Fibroblast of mammary gland (primary cell): ENCODE measurements around the gene FAM124B.

Source experiments
- DNase-seq: peaks from one replicate; pipeline ENCODE4 v3.0.0-alpha.2; 2010; ENCODE audit warnings: low read depth
- H3K4me3 ChIP-seq: 2 replicates; pipeline ENCODE4 v1.5.1; 2011; ENCODE audit warnings: low read depth, mild to moderate bottlenecking, low read length, moderate library complexity; ENCODE audit not compliant: control insufficient read depth
- TF ChIP-seq, protein P1 (sequence below): conservative IDR thresholded peaks from 2 replicates; pipeline ENCODE4 v1.5.1; 2011; ENCODE audit warnings: low read depth, low read length, inconsistent platforms; ENCODE audit not compliant: control insufficient read depth, insufficient read depth

The FAM124B gene

DNA sequence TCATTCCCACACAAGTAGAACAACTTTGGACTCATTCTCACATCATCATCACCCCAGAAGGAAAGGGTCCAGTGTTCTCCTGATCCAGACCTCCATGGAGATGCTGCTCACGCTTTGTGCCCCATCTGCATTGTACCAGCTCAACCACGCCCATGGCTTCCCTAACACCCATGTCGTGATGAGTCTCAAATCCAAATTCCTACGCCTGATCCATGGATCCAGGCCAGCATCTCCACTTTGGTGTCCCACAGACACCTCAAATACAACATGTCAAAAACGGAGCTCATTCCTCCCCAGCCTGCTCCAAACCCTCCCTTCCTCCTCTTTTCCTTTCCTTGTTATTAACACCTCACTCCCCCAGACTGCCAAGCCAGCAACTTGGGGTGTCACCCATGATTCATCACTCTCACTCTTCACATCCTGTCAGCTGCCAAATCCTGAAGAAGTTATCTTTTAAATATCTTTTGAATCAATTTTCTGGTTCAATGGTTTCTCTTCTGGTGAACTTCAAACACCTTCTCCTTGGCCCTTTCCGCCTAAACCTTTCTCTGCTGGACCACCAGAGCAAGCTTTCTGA is 30.2 kb upstream of the FAM124B start:
- no peak overlapping the region for H3K4me3 ChIP-seq
- TF ChIP-seq, protein P1, sequence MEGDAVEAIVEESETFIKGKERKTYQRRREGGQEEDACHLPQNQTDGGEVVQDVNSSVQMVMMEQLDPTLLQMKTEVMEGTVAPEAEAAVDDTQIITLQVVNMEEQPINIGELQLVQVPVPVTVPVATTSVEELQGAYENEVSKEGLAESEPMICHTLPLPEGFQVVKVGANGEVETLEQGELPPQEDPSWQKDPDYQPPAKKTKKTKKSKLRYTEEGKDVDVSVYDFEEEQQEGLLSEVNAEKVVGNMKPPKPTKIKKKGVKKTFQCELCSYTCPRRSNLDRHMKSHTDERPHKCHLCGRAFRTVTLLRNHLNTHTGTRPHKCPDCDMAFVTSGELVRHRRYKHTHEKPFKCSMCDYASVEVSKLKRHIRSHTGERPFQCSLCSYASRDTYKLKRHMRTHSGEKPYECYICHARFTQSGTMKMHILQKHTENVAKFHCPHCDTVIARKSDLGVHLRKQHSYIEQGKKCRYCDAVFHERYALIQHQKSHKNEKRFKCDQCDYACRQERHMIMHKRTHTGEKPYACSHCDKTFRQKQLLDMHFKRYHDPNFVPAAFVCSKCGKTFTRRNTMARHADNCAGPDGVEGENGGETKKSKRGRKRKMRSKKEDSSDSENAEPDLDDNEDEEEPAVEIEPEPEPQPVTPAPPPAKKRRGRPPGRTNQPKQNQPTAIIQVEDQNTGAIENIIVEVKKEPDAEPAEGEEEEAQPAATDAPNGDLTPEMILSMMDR = no peak
- no peak for DNase-seq

DNA sequence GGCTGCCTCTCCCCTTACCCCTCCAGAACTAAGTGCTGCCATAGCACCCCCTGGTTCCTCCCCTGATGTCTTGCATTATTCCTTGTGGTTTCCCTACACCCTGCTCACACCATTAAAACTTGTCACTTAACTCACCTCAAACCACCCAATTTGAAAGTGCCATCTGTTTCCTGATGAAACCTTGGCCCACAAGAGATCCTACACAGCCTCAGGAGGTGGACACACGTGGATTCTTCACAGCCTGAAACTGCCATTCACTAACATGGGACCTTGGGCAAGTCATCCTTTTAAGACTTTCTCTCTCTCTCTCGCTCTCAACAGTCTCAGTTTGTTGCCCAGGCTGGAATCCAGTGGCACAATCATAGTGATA is 27.5 kb upstream of the FAM124B start:
- H3K4me3 ChIP-seq = no peak overlapping the region
- TF ChIP-seq, protein P1 = no peak
- DNase-seq = no peak

DNA sequence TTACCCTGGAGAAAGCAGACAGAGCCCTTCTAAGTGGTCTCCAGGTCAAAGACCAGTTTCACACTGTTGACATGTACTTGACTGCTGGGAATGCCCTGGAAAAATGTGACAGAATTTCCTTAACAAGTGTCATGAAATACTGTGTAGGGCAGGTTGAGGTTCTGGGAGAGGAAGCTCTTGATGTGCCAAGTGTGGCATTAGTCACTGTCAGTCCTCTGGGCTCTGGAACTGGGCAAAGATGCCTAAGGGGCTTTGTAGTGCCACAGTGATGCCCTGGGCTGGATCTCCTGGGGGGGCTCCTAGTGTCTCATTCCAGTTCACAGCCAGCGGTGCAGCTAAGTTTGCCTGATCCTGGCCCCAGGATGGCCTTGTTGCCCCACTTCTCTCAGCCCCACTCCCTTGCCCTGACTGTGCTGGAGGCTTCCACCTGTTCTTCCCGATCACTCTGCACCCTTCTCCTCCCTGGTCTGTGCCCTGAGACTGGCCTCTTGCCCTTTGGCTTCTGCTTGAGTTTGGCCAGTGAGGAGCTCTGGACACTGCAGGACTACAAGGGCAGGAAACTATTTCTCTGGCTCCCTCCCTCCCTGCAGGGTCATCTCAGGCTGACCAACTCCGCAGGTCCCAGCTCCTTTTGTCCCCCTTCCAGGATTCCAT is 27.0 kb upstream of the FAM124B start:
- DNase-seq = no peak
- H3K4me3 ChIP-seq = no peak overlapping the region
- TF ChIP-seq, protein P1 = no peak

DNA sequence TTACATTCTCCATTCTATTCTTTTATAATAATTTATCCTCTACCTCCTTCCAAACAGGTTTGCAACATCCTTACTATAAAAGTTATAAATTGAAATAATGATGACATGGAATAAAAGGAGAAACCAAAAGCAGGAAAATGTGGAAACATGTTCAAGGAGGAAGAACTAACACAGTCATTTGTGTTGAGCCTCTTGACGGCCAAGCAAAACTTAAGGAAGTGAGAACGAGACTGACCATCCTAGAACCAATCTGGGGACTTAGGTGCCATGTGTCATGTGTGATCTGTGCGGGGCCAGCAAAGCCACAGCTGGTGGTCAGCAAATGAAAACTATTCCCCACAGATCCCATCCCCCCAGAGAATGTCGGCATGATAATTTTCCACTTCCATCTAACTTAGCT is 25.6 kb upstream of the FAM124B start:
- DNase-seq = no peak
- H3K4me3 ChIP-seq = no peak overlapping the region
- TF ChIP-seq, protein P1 = no peak

DNA sequence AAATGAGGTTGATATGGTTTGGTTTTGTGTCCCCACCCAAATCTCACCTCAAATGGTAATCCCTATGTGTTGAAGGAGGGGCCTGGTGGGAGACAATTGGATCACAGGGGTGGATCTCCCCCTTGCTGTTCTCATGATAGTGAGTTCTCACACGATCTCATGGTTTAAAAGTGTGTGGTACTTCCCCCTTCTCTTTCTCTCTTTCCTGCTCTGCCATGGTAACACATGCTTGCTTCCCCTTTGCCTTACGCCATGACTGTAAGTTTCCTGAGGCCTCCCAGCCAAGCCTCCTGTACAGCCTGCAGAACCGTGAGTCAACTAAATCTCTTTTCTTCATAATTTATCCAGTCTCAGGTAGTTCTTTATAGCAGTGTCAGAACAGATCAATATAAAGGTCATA is 24.7 kb upstream of the FAM124B start:
- no peak for DNase-seq
- TF ChIP-seq, protein P1 = no peak
- H3K4me3 ChIP-seq = no peak overlapping the region

DNA sequence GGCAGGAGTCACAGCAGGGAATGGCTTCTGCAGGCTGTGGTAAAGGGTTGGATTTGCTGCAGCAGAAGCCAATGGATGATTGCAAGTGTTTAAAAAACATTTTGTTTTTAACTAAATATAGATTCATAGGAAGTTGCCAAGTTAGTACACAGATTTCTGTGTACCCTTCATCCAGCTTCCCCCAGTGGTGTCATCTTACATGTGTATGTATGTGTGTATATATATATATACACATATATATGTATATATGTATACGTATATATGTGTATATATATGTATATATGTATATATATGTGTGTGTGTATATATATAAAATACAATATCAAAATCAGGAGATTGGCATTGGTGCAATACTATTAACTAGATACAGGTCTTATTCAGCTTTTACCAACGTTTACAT is 19.2 kb upstream of the FAM124B start:
- TF ChIP-seq, protein P1 = no peak
- no peak for DNase-seq
- H3K4me3 ChIP-seq = no peak overlapping the region
